Nephron (organoid): ENCODE data around the gene PPFIBP2.

Source experiments
- H3K27ac Mint-ChIP-seq, 3 experiments: 2 replicates each; pipeline ENCODE4 v1.8.0; 2020; ENCODE audit warnings: mixed read lengths in 3 of 3, mild to moderate bottlenecking in 2 of 3, moderate library complexity in 1 of 3
- H3K27me3 Mint-ChIP-seq: 2 replicates; pipeline ENCODE4 v1.8.0; 2021; ENCODE audit warnings: low read depth, mild to moderate bottlenecking, moderate library complexity, mixed read lengths
- H3K36me3 Mint-ChIP-seq: 2 replicates; pipeline ENCODE4 v1.8.0; 2020; ENCODE audit warnings: low read depth, mixed read lengths
- H3K4me1 Mint-ChIP-seq: 2 replicates; pipeline ENCODE4 v1.8.0; 2020; ENCODE audit warnings: mixed read lengths
- H3K4me3 Mint-ChIP-seq, 3 experiments: 2 replicates each; pipeline ENCODE4 v1.8.0; 2020; ENCODE audit warnings: mild to moderate bottlenecking in 3 of 3, mixed read lengths in 3 of 3, moderate library complexity in 2 of 3
- H3K9me3 Mint-ChIP-seq: 2 replicates; pipeline ENCODE4 v1.8.0; 2020; ENCODE audit warnings: mixed read lengths
- CTCF ChIP-seq, 3 experiments: fragments of 200-600 bp; sonication (generic); IDR thresholded peaks; one replicate each; pipeline ENCODE4 v1.5.0; 2021; ENCODE audit warnings: antibody characterized with exemption in 3 of 3; ENCODE audit not compliant: unreplicated experiment in 3 of 3

Gene PPFIBP2

DNA sequence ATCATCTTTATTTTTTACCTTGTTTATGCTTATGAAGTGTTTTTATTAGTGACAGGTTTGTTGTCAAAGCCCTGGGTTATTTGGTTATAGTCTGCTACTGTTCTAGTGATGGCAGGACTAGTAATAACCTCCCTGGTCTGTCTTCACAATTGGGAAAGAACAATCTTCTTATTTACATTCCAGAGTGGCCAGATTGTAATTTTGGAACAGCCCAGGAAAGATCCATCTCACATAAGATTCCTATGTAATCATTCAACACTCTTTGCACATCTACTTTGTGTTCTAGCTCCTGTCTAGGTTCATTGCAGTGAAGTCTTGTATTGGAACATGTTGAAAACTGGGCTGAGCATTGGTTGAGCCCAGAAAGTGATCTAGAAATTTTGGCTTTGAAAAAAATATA is 95.7 kb downstream of the PPFIBP2 start:
- peaks cover 31% of the 10 kb centered on the region for H3K36me3 Mint-ChIP-seq
- H3K27ac Mint-ChIP-seq: no peak overlapping the region
- no peaks in the 10 kb centered on the region for H3K9me3 Mint-ChIP-seq
- no peak for TF ChIP-seq CTCF (IDR thresholded peaks at IDR 0.05; ENCODE audit: unreplicated experiment in 3 of 3)
- no peaks in the 10 kb centered on the region for H3K4me1 Mint-ChIP-seq
- H3K27me3 Mint-ChIP-seq: no peaks in the 10 kb centered on the region
- no peak overlapping the region for H3K4me3 Mint-ChIP-seq

DNA sequence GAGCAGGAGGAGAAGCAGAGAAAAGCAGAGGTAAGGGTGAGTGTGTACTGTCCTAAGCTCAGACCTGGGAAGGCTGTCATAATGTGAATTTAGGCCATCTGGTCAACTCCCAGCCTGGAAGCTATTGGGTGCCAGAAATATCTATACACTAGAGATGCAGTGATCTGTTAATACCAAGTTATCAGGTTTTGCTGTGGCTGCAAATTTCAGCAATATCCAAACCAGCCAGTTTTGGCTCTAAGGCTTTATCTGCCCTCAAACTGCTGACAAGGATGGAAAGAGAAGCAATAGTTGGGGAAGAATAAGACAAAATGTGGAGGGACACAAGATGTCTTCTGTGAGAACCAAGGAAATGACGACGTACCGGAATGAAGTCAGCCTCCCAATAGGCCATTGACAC is 96.6 kb downstream of the PPFIBP2 start:
- H3K9me3 Mint-ChIP-seq: no peaks in the 10 kb centered on the region
- H3K4me3 Mint-ChIP-seq: no peak overlapping the region
- peaks cover 34% of the 10 kb centered on the region for H3K36me3 Mint-ChIP-seq
- H3K4me1 Mint-ChIP-seq: no peaks in the 10 kb centered on the region
- no peak overlapping the region for H3K27ac Mint-ChIP-seq
- TF ChIP-seq CTCF (IDR thresholded peaks at IDR 0.05; ENCODE audit: unreplicated experiment in 3 of 3): no peak
- H3K27me3 Mint-ChIP-seq: no peaks in the 10 kb centered on the region

- Mint-ChIP-seq H3K36me3 (peaks cover 37% of the 10 kb centered on the region), H3K27me3 (no peaks in the 10 kb centered on the region), H3K9me3 (no peaks in the 10 kb centered on the region), H3K4me1 (no peaks in the 10 kb centered on the region), H3K27ac (no peak overlapping the region), H3K4me3 (no peak overlapping the region)
- no peak for TF ChIP-seq CTCF (IDR thresholded peaks at IDR 0.05; ENCODE audit: unreplicated experiment in 3 of 3)
Measured at GRCh38 chr11:7611411-7611810, 97.6 kb downstream of the PPFIBP2 start.

- H3K27ac Mint-ChIP-seq: no peak overlapping the region
- no peak for TF ChIP-seq CTCF (IDR thresholded peaks at IDR 0.05; ENCODE audit: unreplicated experiment in 3 of 3)
- H3K36me3 Mint-ChIP-seq: peaks cover 43% of the 10 kb centered on the region
- H3K4me3 Mint-ChIP-seq: no peak overlapping the region
- H3K9me3 Mint-ChIP-seq: no peaks in the 10 kb centered on the region
- no peaks in the 10 kb centered on the region for H3K4me1 Mint-ChIP-seq
- no peaks in the 10 kb centered on the region for H3K27me3 Mint-ChIP-seq
Measured at GRCh38 chr11:7612056-7612660, 98.4 kb downstream of the PPFIBP2 start.

- TF ChIP-seq CTCF (IDR thresholded peaks at IDR 0.05; ENCODE audit: unreplicated experiment in 3 of 3): no peak
- peaks cover 43% of the 10 kb centered on the region for H3K36me3 Mint-ChIP-seq
- no peak overlapping the region for H3K4me3 Mint-ChIP-seq
- no peak overlapping the region for H3K27ac Mint-ChIP-seq
- no peaks in the 10 kb centered on the region for H3K4me1 Mint-ChIP-seq
- H3K27me3 Mint-ChIP-seq: no peaks in the 10 kb centered on the region
- H3K9me3 Mint-ChIP-seq: no peaks in the 10 kb centered on the region
Measured at GRCh38 chr11:7612661-7613393, 99.0 kb downstream of the PPFIBP2 start.

- H3K27me3 Mint-ChIP-seq: no peaks in the 10 kb centered on the region
Measured at GRCh38 chr11:7613394-7613720, 99.6 kb downstream of the PPFIBP2 start.

More at GRCh38 chr11:7613394-7613720, 99.6 kb downstream of the PPFIBP2 start:
- peaks cover 43% of the 10 kb centered on the region for H3K36me3 Mint-ChIP-seq
- no peaks in the 10 kb centered on the region for H3K9me3 Mint-ChIP-seq
- no peak overlapping the region for H3K4me3 Mint-ChIP-seq
- no peak for TF ChIP-seq CTCF (IDR thresholded peaks at IDR 0.05; ENCODE audit: unreplicated experiment in 3 of 3)
- no peak overlapping the region for H3K27ac Mint-ChIP-seq
- H3K4me1 Mint-ChIP-seq: no peaks in the 10 kb centered on the region
